ENCODE results near the gene AFF4.

The AFF4 gene

GRCh38 chr5:132849347-132849746 lies 114.1 kb downstream of the AFF4 start:
- no peaks in the 10 kb centered on the region for H3K36me3 ChIP-seq (replicated peaks; ENCODE audit: low read depth, low read length)
- no peaks in the 10 kb centered on the region for H3K9me3 ChIP-seq (ENCODE audit: insufficient read depth, low read length)
- H3K4me1 ChIP-seq (ENCODE audit: low read length): no peaks in the 10 kb centered on the region
- H3K4me3 ChIP-seq (ENCODE audit: low read length): no peak overlapping the region
- H3K27me3 ChIP-seq (ENCODE audit: low read depth, low read length): no peaks in the 10 kb centered on the region
- no peak overlapping the region for H3K27ac ChIP-seq (ENCODE audit: low read length)
- H4K20me1 ChIP-seq (ENCODE audit: insufficient read depth, low read length): no peaks in the 10 kb centered on the region
- no peak overlapping the region for H3K9ac ChIP-seq (ENCODE audit: low read length)
- no peak overlapping the region for H3K4me2 ChIP-seq (ENCODE audit: low read length)
- H3K79me2 ChIP-seq (ENCODE audit: low read length): no peaks in the 10 kb centered on the region
- TF ChIP-seq, protein P1, sequence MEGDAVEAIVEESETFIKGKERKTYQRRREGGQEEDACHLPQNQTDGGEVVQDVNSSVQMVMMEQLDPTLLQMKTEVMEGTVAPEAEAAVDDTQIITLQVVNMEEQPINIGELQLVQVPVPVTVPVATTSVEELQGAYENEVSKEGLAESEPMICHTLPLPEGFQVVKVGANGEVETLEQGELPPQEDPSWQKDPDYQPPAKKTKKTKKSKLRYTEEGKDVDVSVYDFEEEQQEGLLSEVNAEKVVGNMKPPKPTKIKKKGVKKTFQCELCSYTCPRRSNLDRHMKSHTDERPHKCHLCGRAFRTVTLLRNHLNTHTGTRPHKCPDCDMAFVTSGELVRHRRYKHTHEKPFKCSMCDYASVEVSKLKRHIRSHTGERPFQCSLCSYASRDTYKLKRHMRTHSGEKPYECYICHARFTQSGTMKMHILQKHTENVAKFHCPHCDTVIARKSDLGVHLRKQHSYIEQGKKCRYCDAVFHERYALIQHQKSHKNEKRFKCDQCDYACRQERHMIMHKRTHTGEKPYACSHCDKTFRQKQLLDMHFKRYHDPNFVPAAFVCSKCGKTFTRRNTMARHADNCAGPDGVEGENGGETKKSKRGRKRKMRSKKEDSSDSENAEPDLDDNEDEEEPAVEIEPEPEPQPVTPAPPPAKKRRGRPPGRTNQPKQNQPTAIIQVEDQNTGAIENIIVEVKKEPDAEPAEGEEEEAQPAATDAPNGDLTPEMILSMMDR (IDR thresholded peaks at IDR 0.05; ENCODE audit: low read depth, low read length): no peak
- TF ChIP-seq EZH2phosphoT487 (IDR thresholded peaks at IDR 0.05; ENCODE audit: low read depth): no peak
- H2AFZ ChIP-seq (ENCODE audit: low read depth, low read length): no peak overlapping the region

- Histone ChIP-seq H3K79me2 (ENCODE audit: low read length) (no peaks in the 10 kb centered on the region), H4K20me1 (ENCODE audit: insufficient read depth, low read length) (no peaks in the 10 kb centered on the region), H3K4me2 (ENCODE audit: low read length) (no peak overlapping the region), H3K4me3 (ENCODE audit: low read length) (no peak overlapping the region), H3K9ac (ENCODE audit: low read length) (no peak overlapping the region), H3K4me1 (ENCODE audit: low read length) (no peaks in the 10 kb centered on the region), H3K27me3 (ENCODE audit: low read depth, low read length) (no peaks in the 10 kb centered on the region), H2AFZ (ENCODE audit: low read depth, low read length) (no peak overlapping the region), H3K36me3 (replicated peaks; ENCODE audit: low read depth, low read length) (no peaks in the 10 kb centered on the region), H3K27ac (ENCODE audit: low read length) (no peak overlapping the region), H3K9me3 (ENCODE audit: insufficient read depth, low read length) (no peaks in the 10 kb centered on the region)
- no peak for TF ChIP-seq EZH2phosphoT487 (IDR thresholded peaks at IDR 0.05; ENCODE audit: low read depth)
- TF ChIP-seq, protein P1 (IDR thresholded peaks at IDR 0.05; ENCODE audit: low read depth, low read length): no peak
These were observed 115.2 kb downstream of the AFF4 start for GRCh38 chr5:132848270-132848669.

GRCh38 chr5:132841305-132841704 lies 122.1 kb downstream of the AFF4 start:
- Histone ChIP-seq H3K36me3 (replicated peaks; ENCODE audit: low read depth, low read length) (no peaks in the 10 kb centered on the region), H3K9me3 (ENCODE audit: insufficient read depth, low read length) (no peaks in the 10 kb centered on the region), H3K9ac (ENCODE audit: low read length) (no peak overlapping the region), H3K27me3 (ENCODE audit: low read depth, low read length) (no peaks in the 10 kb centered on the region), H3K4me1 (ENCODE audit: low read length) (no peaks in the 10 kb centered on the region), H3K27ac (ENCODE audit: low read length) (no peak overlapping the region), H3K4me3 (ENCODE audit: low read length) (no peak overlapping the region), H2AFZ (ENCODE audit: low read depth, low read length) (no peak overlapping the region), H3K4me2 (ENCODE audit: low read length) (no peak overlapping the region), H3K79me2 (ENCODE audit: low read length) (no peaks in the 10 kb centered on the region), H4K20me1 (ENCODE audit: insufficient read depth, low read length) (no peaks in the 10 kb centered on the region)
- TF ChIP-seq, protein P1 (IDR thresholded peaks at IDR 0.05; ENCODE audit: low read depth, low read length): no peak
- no peak for TF ChIP-seq EZH2phosphoT487 (IDR thresholded peaks at IDR 0.05; ENCODE audit: low read depth)

DNA sequence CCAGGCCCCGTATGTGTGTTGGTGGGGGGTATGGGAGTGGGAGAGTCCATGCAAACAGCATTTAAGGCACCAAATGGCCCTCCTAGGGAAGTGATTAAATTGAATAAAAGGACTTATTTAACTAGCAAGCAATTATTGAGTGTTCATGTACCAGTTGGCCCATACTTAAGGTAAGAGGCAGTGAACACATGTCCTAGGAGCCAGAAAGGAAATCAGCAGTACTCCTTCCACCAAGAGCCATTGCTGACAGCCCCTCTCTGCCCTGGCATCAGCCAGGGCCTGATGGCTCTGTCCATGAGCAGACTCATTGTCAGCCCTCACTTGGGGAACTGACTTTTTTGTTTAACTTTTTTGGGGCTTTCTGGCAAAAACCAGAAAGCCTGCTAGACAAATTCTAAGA lies 122.5 kb downstream of the AFF4 start:
- Histone ChIP-seq H3K36me3 (replicated peaks; ENCODE audit: low read depth, low read length) (no peaks in the 10 kb centered on the region), H3K4me1 (ENCODE audit: low read length) (no peaks in the 10 kb centered on the region), H3K79me2 (ENCODE audit: low read length) (no peaks in the 10 kb centered on the region), H4K20me1 (ENCODE audit: insufficient read depth, low read length) (no peaks in the 10 kb centered on the region), H3K4me2 (ENCODE audit: low read length) (no peak overlapping the region), H3K4me3 (ENCODE audit: low read length) (no peak overlapping the region), H3K9me3 (ENCODE audit: insufficient read depth, low read length) (no peaks in the 10 kb centered on the region), H3K27ac (ENCODE audit: low read length) (no peak overlapping the region), H3K9ac (ENCODE audit: low read length) (no peak overlapping the region), H3K27me3 (ENCODE audit: low read depth, low read length) (no peaks in the 10 kb centered on the region), H2AFZ (ENCODE audit: low read depth, low read length) (no peak overlapping the region)
- TF ChIP-seq EZH2phosphoT487 (IDR thresholded peaks at IDR 0.05; ENCODE audit: low read depth): no peak
- TF ChIP-seq, protein P1 (IDR thresholded peaks at IDR 0.05; ENCODE audit: low read depth, low read length): no peak
